Measurements from ENCODE around the gene CDH23.

GRCh38 chr10:71561003-71561574 lies 164.4 kb downstream of the CDH23 start:
- no peak for TF ChIP-seq CTCF (IDR thresholded peaks at IDR 0.05; ENCODE audit: low read depth, low read length, poor library complexity, severe bottlenecking)
- TF ChIP-seq EZH2phosphoT487 (IDR thresholded peaks at IDR 0.05; ENCODE audit: borderline replicate concordance, low read length) = no peak
